Spleen (tissue), 7 donors: ENCODE measurements around the gene HIPK2.

ENCODE experiments used
- POLR2A ChIP-seq, 3 donors: fragments of 450-650 bp; IDR thresholded peaks; one replicate each; pipeline ENCODE4 v1.5.1; 2017; ENCODE audit warnings: antibody characterized with exemption in 3 of 3, mild to moderate bottlenecking in 1 of 3
- TF ChIP-seq, protein P1 (sequence below), 11 experiments: fragments of 200-600 bp in 7 of 11; fragments of 450-650 bp in 4 of 11; sonication (generic) in 4 of 11; IDR thresholded peaks in 8 of 11; conservative IDR thresholded peaks in 3 of 11; 1 replicate in 7 of 11; 2 replicates in 4 of 11; pipeline versions ENCODE4 v1.4.0 to v1.8.0; 2016 to 2021; ENCODE audit warnings: antibody characterized with exemption in 11 of 11, inconsistent platforms in 4 of 11, mild to moderate bottlenecking in 1 of 11
- donor health status: DM: no; HTN: no; CAD: no; lungs with moderate emphysema.
- donor health status: DM: no; HTN: no; CAD: no.
- donor health status: DM: no; HTN: no; CAD: no.

DNA sequence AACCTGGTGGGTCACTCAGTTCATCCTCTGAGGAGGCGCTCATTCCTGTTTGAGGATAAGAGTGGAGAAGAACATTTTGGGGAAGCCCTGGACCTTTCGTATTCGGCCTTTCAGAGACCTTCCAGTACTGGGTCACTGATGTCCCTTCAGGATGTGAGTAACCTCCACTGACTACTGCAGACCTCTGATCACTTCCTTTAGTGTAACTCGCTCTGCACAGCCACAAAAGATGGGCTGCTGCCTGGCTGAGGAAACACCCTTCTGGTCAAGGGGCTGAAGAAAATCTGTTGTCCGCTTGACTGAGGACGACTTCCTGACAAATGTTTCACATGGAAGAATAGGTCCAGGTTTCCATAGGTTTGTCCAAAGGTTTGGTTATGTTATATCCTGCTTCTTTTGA, 35.4 kb upstream of the HIPK2 start:
- TF ChIP-seq, protein P1, sequence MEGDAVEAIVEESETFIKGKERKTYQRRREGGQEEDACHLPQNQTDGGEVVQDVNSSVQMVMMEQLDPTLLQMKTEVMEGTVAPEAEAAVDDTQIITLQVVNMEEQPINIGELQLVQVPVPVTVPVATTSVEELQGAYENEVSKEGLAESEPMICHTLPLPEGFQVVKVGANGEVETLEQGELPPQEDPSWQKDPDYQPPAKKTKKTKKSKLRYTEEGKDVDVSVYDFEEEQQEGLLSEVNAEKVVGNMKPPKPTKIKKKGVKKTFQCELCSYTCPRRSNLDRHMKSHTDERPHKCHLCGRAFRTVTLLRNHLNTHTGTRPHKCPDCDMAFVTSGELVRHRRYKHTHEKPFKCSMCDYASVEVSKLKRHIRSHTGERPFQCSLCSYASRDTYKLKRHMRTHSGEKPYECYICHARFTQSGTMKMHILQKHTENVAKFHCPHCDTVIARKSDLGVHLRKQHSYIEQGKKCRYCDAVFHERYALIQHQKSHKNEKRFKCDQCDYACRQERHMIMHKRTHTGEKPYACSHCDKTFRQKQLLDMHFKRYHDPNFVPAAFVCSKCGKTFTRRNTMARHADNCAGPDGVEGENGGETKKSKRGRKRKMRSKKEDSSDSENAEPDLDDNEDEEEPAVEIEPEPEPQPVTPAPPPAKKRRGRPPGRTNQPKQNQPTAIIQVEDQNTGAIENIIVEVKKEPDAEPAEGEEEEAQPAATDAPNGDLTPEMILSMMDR (IDR thresholded peaks at IDR 0.05 in 8 of 11, conservative IDR thresholded peaks at IDR 0.05 in 3 of 11): no peak
- no peak for TF ChIP-seq POLR2A (IDR thresholded peaks at IDR 0.05)
